Measurements from ENCODE around the gene RGL3.
"Not testable (repeated sequence)": the region's sequence is repeated elsewhere in the genome, so short reads cannot be mapped to it uniquely, and the experiment has no call there.

Gene RGL3

GRCh38 chr19:11418094-11418548 lies 993 bp downstream of the RGL3 start:
- no peak for DNase-seq

- no peak for DNase-seq
Measured at GRCh38 chr19:11416346-11417052, 2.6 kb downstream of the RGL3 start.

GRCh38 chr19:11414544-11414943 lies 4.6 kb downstream of the RGL3 start:
- no peak for DNase-seq

DNA sequence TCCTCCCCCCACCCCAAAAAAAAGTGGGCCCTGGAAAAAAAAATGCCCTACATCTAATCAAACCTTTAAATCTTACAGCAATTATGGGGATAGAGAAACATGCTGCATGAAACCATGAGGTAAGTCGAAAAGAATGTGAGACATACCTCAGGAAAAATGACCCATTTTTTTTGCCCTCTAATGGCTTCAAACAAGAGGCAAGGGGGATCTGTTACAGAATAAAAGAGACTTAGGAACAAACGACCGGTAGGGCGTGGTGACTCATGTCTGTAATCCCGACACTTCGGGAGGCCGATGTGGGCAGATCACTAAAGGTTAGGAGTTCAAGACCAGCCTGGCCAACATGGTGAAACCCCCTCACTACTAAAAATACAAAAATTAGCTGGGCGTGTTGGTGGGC lies 8.4 kb downstream of the RGL3 start:
- no peak for DNase-seq

GRCh38 chr19:11408591-11408990 lies 10.5 kb downstream of the RGL3 start:
- no peak for DNase-seq

DNA sequence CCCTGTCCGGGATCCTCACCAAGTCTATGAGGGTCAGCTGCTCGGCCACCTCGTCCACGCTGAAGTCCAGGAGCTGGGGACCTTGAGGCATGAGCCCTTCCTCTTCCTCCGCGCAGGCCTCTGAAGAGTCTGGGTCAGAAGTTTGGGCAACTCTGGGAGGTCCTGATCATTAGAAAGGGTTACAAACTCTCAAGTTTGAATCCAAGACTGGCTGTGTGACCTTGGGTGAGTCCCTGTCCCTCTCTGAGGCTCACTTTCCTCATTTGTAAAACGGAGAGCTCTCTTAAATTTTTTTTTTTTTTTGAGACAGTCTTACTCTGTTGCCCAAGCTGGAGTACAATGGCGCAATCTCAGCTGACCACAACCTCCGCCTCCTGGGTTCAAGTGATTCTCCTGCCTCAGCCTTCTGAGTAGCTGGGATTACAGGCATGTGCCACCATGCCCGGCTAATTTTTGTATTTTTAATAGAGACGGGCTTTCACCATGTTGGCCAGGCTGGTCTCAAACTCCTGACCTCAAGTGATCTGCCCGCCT lies 12.3 kb downstream of the RGL3 start:
- not testable (repeated sequence) for DNase-seq

GRCh38 chr19:11405846-11406643 lies 13.1 kb downstream of the RGL3 start:
- DNase-seq: peak; percentile 49

- DNase-seq: no peak
Measured at GRCh38 chr19:11404588-11405222, 14.4 kb downstream of the RGL3 start.

DNA sequence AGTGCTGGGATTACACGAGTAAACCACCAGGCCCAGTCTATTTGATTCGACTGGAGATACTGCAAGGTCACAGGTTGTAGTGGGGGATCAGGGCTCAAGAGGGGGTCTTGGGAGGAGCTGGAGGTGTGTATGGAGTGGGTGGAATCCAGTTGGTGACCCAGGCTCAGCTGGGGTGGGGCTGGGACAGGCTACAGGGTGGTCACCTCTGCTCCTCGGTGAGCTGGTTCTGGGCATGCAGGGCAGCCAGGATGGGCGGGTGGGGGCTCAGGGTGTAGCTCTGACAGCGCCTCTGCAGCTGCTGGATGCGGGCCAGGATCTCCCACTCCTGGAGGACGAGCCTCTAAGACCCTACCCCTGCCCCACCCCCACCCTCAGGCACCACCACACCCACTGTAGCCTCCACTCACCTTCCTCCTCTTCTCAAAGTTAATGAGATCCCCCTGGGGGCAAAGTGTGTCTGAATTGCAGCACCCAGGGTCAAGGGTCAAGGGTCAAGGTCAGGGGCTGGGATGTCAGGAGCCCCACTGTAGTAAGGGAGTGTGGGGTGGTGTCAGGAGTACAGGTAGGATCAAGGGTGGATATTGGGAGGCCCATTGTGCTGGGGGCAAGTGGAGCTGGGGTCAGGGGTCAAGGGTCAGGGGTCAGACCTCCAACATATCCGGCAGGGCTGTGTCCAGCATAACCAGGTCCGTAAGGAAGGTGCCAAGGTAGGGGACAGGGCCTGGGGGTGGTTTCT lies 17.1 kb downstream of the RGL3 start:
- no peak for DNase-seq

DNA sequence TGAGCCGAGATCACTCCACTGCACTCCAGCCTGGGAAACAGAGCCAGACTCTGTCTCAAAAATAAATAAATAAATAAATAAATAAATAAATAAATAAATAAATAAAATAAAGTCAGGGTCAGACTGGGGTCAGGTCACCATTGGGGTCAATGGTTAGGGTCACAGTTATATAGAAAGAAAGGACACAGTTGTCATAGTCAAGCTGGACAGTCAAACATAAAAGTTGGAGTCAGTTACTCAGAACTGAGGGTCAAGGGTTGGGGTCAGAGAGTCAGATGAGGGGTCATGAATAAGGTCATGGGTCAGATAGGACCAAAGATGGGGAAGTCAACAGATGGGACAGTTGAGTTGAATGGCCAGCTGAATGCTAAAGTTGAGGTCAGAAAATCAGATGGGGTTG lies 18.3 kb downstream of the RGL3 start:
- DNase-seq: no peak

GRCh38 chr19:11399667-11400066 lies 19.4 kb downstream of the RGL3 start:
- no peak for DNase-seq

GRCh38 chr19:11397089-11397610 lies 22.0 kb downstream of the RGL3 start:
- DNase-seq: no peak

GRCh38 chr19:11390933-11391680 lies 28.0 kb downstream of the RGL3 start:
- DNase-seq: no peak

DNA sequence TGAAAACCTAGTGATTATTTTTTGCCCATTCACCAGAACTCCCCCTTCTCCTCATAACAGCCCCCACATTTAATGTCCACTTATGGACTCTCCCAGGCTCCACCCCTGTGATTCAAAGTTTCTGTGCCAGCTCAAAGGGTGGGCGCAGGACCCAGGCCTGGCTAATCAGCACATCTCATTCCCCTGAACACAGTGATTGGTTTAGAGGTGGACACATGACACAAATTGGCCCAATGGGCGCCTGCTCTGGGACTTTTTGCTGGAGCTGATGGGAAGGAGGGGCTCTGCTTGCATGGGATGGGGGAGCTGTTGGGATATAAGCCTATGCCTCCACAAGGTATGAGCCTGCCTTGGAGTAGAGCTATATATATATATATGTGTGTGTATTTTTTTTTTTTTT lies 28.8 kb downstream of the RGL3 start:
- DNase-seq: no peak

GRCh38 chr19:11387162-11388034 lies 31.7 kb downstream of the RGL3 start:
- DNase-seq: no peak

DNA sequence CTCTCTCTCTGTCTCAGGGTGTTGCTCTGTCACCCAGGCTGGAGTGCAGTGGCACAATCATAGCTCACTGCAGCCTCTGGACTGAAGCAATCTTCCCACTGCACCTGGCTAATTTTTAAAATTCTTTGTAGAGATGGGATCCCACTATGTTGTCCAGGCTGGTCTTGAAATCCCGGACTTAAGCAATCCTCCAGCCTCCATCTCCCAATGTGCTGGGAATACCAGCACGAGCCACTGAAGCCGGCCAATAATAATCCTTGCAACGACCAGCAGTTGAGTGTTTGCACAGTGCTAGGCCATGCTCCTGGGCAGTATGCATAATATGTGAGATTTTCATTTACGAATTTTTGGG lies 34.4 kb downstream of the RGL3 start:
- DNase-seq: no peak

DNA sequence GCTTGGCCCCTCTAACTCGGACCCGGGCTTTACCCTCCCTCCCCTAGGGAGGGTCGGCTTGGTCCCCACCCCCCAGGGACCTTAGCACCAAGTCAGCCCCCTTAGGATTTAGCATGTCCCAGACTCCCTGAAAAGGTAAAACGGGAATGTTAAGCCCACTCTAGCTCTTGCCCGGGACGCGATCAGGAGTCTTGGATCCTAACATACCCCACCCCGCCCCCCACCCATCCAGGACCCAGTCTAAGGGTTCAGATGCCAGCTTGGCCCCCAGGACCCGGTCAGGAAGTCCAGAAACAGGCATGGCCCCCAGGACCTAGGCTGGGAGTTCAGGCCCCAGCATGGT lies 35.4 kb downstream of the RGL3 start:
- no peak for DNase-seq

GRCh38 chr19:11382898-11383705 lies 36.0 kb downstream of the RGL3 start:
- DNase-seq: peak; percentile 57

GRCh38 chr19:11380653-11381537 lies 38.2 kb downstream of the RGL3 start:
- peak; percentile 96 for DNase-seq
